GM12891 (cell line): ENCODE results near the gene C5orf15.
"Not testable (repeated sequence)": the region's sequence is repeated elsewhere in the genome, so short reads cannot be mapped to it uniquely, and the experiment has no call there.

ENCODE experiments used
- DNase-seq: peaks from one replicate; pipeline ENCODE4 v3.0.0; 2011; ENCODE audit warnings: low spot score; ENCODE audit not compliant: insufficient read length
- FAIRE-seq: peaks from 2 replicates; lab custom pipeline; 2011; peaks lifted over from hg19 to GRCh38; lab: Jason Lieb, UNC
- PAX5 ChIP-seq: IDR thresholded peaks from 2 replicates; pipeline ENCODE4 v1.6.1; 2011; ENCODE audit warnings: low read length, moderate library complexity, mild to moderate bottlenecking; ENCODE audit not compliant: insufficient read depth, severe bottlenecking
- POLR2A ChIP-seq: IDR thresholded peaks from 2 replicates; pipeline ENCODE4 v1.6.1; 2011; ENCODE audit warnings: low read depth, low read length, control low read depth
- POLR2AphosphoS5 ChIP-seq: IDR thresholded peaks from 2 replicates; pipeline ENCODE4 v1.6.1; 2011; ENCODE audit warnings: low read depth, low read length, control low read depth
- POU2F2 ChIP-seq: IDR thresholded peaks from 2 replicates; pipeline ENCODE4 v1.6.1; 2011; ENCODE audit warnings: low read depth, mild to moderate bottlenecking, control low read depth, low read length, moderate library complexity
- SPI1 ChIP-seq: IDR thresholded peaks from 2 replicates; pipeline ENCODE4 v1.6.1; 2011; ENCODE audit warnings: low read depth, low read length, control low read depth
- TAF1 ChIP-seq: IDR thresholded peaks from 2 replicates; pipeline ENCODE4 v1.6.1; 2011; ENCODE audit warnings: low read depth, low read length, control low read depth

C5orf15 gene

GRCh38 chr5:133962801-133963476, 5.5 kb downstream of the C5orf15 start:
- no peak for TF ChIP-seq POLR2A
- no peak for TF ChIP-seq TAF1
- no peak for TF ChIP-seq POLR2AphosphoS5
- TF ChIP-seq PAX5, result no peak
- no peak for TF ChIP-seq SPI1
- no peak for TF ChIP-seq POU2F2
- DNase-seq (no peak), FAIRE-seq (no peak)

GRCh38 chr5:133962131-133962530, 6.3 kb downstream of the C5orf15 start:
- TF ChIP-seq POU2F2, result no peak
- no peak for TF ChIP-seq POLR2A
- no peak for TF ChIP-seq PAX5
- TF ChIP-seq SPI1, result no peak
- TF ChIP-seq TAF1, result no peak
- TF ChIP-seq POLR2AphosphoS5, result no peak
- no peak for FAIRE-seq

GRCh38 chr5:133959643-133960042, 8.8 kb downstream of the C5orf15 start:
- TF ChIP-seq SPI1 (no peak), POLR2AphosphoS5 (no peak), PAX5 (no peak)
- no peak for FAIRE-seq
- DNase-seq, result no peak

More at GRCh38 chr5:133962131-133962530, 6.3 kb downstream of the C5orf15 start:
- DNase-seq, result no peak

GRCh38 chr5:133957591-133957990, 10.8 kb downstream of the C5orf15 start:
- peak; percentile 85 for FAIRE-seq
- TF ChIP-seq SPI1 (peak; percentile 71), POLR2AphosphoS5 (no peak)

GRCh38 chr5:133957080-133957479, 11.3 kb downstream of the C5orf15 start:
- DNase-seq, result no peak
- no peak for FAIRE-seq
- no peak for TF ChIP-seq TAF1
- no peak for TF ChIP-seq POLR2AphosphoS5
- TF ChIP-seq PAX5, result no peak
- TF ChIP-seq POU2F2, result no peak
- no peak for TF ChIP-seq POLR2A

More at GRCh38 chr5:133957591-133957990, 10.8 kb downstream of the C5orf15 start:
- DNase-seq, result no peak

- DNase-seq, FAIRE-seq: not testable (repeated sequence)
These were observed 12.2 kb downstream of the C5orf15 start for GRCh38 chr5:133956196-133956595.

GRCh38 chr5:133953568-133954145, 14.8 kb downstream of the C5orf15 start:
- FAIRE-seq, result no peak
- TF ChIP-seq TAF1, result no peak
- no peak for TF ChIP-seq SPI1
- no peak for TF ChIP-seq POLR2AphosphoS5
- TF ChIP-seq POU2F2, result no peak
- TF ChIP-seq PAX5, result no peak
- TF ChIP-seq POLR2A, result no peak
- DNase-seq, result no peak

GRCh38 chr5:133952729-133953567, 15.5 kb downstream of the C5orf15 start:
- TF ChIP-seq POU2F2, result no peak
- TF ChIP-seq TAF1, result no peak
- no peak for TF ChIP-seq SPI1
- no peak for TF ChIP-seq POLR2AphosphoS5
- TF ChIP-seq POLR2A, result no peak
- no peak for TF ChIP-seq PAX5
- no peak for DNase-seq
- FAIRE-seq, result no peak

- FAIRE-seq, result no peak
- TF ChIP-seq POU2F2, result no peak
- TF ChIP-seq SPI1, result no peak
- TF ChIP-seq PAX5, result no peak
- TF ChIP-seq TAF1, result no peak
- no peak for TF ChIP-seq POLR2AphosphoS5
- no peak for TF ChIP-seq POLR2A
These were observed 17.4 kb downstream of the C5orf15 start for GRCh38 chr5:133950821-133951612.

More at GRCh38 chr5:133950821-133951612, 17.4 kb downstream of the C5orf15 start:
- DNase-seq, result no peak
